ENCODE measurements around the gene TMEM156. TPM values are rescaled to one million over a fixed set of nuclear protein-coding genes. Genes with fewer than 3 reads are reported as not detected.

The TMEM156 gene
- total RNA-seq, 3 donors from 2014 or later (not counting 1 experiment from before 2014, with no cell fraction given), result 13.8 to 22.3 (median 16.8) TPM

DNA sequence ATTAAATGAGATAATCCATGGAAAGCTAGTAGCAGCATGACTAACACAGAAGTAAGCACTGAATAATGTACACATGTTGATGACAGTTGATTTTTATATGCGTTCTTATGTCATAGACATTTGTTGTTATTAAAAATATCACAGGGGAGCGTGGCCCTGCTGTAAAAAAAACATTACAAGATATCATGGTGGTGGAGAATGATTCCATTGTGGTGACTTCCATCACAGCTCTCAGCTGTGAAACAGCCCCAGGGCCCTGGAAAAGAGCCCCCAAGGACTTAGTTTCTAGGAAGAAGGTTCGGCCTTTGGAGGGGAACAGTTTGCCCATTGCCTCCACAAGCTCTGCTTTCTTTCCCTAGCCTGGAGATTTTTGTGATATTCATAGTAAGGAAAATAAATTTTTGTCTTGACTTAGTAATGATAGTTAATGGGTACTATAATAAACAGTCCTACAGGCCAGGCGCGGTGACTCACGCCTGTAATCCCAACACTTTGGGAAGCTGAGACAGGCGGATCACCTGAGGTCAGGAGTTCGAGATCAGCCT lies 114.7 kb downstream of the TMEM156 start:
- no peak overlapping the region for H3K27ac Mint-ChIP-seq
- peaks cover 6 to 8% of the 10 kb centered on the region in 2 donors for H3K4me1 Mint-ChIP-seq
- intact Hi-C loops (cut with micrococcal nuclease), result no loop called here

More for the DNA sequence above, 114.7 kb downstream of the TMEM156 start:
- Histone ChIP-seq H3K4me3 (ENCODE audit: low read length) (no peak overlapping the region), H3K36me3 (ENCODE audit: control insufficient read depth, insufficient read depth, low read length) (no peaks in the 10 kb centered on the region), H3K9me3 (ENCODE audit: control insufficient read depth, insufficient read depth, low read length) (no peaks in the 10 kb centered on the region), H3K27me3 (ENCODE audit: control insufficient read depth, insufficient read depth, low read length) (no peaks in the 10 kb centered on the region), H3K4me1 (ENCODE audit: control insufficient read depth, insufficient read depth, low read length) (no peaks in the 10 kb centered on the region), H3K27ac (ENCODE audit: low read length) (no peak overlapping the region)
- H3K27me3 Mint-ChIP-seq (ENCODE audit: low read depth in 2 of 2), result no peaks in the 10 kb centered on the region
- WGBS (ENCODE audit: insufficient coverage), result 83% methylated on average over 8 of the region's 8 CpGs
- no peaks in the 10 kb centered on the region for H3K9me3 Mint-ChIP-seq
- DNase-seq (no peak), ATAC-seq (no peak)
- no peak overlapping the region for H3K4me3 Mint-ChIP-seq
- TF ChIP-seq, protein P1, sequence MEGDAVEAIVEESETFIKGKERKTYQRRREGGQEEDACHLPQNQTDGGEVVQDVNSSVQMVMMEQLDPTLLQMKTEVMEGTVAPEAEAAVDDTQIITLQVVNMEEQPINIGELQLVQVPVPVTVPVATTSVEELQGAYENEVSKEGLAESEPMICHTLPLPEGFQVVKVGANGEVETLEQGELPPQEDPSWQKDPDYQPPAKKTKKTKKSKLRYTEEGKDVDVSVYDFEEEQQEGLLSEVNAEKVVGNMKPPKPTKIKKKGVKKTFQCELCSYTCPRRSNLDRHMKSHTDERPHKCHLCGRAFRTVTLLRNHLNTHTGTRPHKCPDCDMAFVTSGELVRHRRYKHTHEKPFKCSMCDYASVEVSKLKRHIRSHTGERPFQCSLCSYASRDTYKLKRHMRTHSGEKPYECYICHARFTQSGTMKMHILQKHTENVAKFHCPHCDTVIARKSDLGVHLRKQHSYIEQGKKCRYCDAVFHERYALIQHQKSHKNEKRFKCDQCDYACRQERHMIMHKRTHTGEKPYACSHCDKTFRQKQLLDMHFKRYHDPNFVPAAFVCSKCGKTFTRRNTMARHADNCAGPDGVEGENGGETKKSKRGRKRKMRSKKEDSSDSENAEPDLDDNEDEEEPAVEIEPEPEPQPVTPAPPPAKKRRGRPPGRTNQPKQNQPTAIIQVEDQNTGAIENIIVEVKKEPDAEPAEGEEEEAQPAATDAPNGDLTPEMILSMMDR (IDR thresholded peaks at IDR 0.05), result no peak
- no peaks in the 10 kb centered on the region for H3K36me3 Mint-ChIP-seq

Other genes starting within 250 kb of the TMEM156 start
- under 1 TPM; 0.31 to 0.63 (median 0.59) TPM for gene TLR10, start 249.4 kb downstream of the TMEM156 start, total RNA-seq
- gene TLR1, start 227.6 kb downstream of the TMEM156 start, total RNA-seq, result 10 to 100 TPM; 25.6 to 51.5 (median 30.0) TPM
- gene TLR6, start 175.6 kb downstream of the TMEM156 start, total RNA-seq, result 1 to 10 TPM; 6.3 to 9.8 (median 6.8) TPM
- gene FAM114A1, start 164.6 kb downstream of the TMEM156 start, total RNA-seq, result under 1 TPM in 2 of 3 donors, not detected in 1; 0.31 to 0.70 TPM
- gene KLHL5, start 29.8 kb upstream of the TMEM156 start, total RNA-seq, result 10 to 100 TPM; 12.6 to 14.2 (median 13.7) TPM
- gene WDR19, start 150.1 kb upstream of the TMEM156 start, total RNA-seq, result 10 to 100 TPM; 12.0 to 19.0 (median 13.8) TPM

Data from natural killer cell (primary cell).